Activated CD8-positive, alpha-beta memory T cell treated with anti-CD3 and anti-CD28 coated beads for 4 hours (primary cell): Measurements from ENCODE around the gene SLC7A11.

Source experiments
- DNase-seq, 2 donors: peaks; one replicate each; pipeline ENCODE4 v3.0.0-alpha.2; 2020; ENCODE audit warnings: low read depth in 2 of 2

Gene SLC7A11

GRCh38 chr4:138242076-138242833, at the start of gene SLC7A11:
SLC7A11 (minus strand) TSS chr4:138242349; CDS start chr4:138242069, 280 bp downstream.
- peak; percentile 4 to 13 for DNase-seq

GRCh38 chr4:138291431-138291830, 49.3 kb upstream of the SLC7A11 start:
- no peak for DNase-seq

GRCh38 chr4:138290805-138291204, 48.7 kb upstream of the SLC7A11 start:
- DNase-seq = no peak

GRCh38 chr4:138279286-138279685, 37.1 kb upstream of the SLC7A11 start:
- no peak for DNase-seq

GRCh38 chr4:138277133-138277532, 35.0 kb upstream of the SLC7A11 start:
- no peak for DNase-seq

- DNase-seq = no peak
Observed at GRCh38 chr4:138275963-138276621, 33.9 kb upstream of the SLC7A11 start.

GRCh38 chr4:138275216-138275615, 33.1 kb upstream of the SLC7A11 start:
- DNase-seq = no peak

GRCh38 chr4:138269175-138269574, 27.0 kb upstream of the SLC7A11 start:
- no peak for DNase-seq

GRCh38 chr4:138267835-138268234, 25.7 kb upstream of the SLC7A11 start:
- no peak for DNase-seq

GRCh38 chr4:138266948-138267347, 24.8 kb upstream of the SLC7A11 start:
- DNase-seq = no peak

- DNase-seq = no peak
Observed at GRCh38 chr4:138263247-138263816, 21.2 kb upstream of the SLC7A11 start.

GRCh38 chr4:138262469-138262868, 20.3 kb upstream of the SLC7A11 start:
- no peak for DNase-seq

- DNase-seq = no peak
Observed at GRCh38 chr4:138262030-138262429, 19.9 kb upstream of the SLC7A11 start.

GRCh38 chr4:138259824-138260223, 17.7 kb upstream of the SLC7A11 start:
- no peak for DNase-seq

GRCh38 chr4:138259271-138259670, 17.1 kb upstream of the SLC7A11 start:
- DNase-seq = no peak

- no peak for DNase-seq
Observed at GRCh38 chr4:138256608-138257007, 14.5 kb upstream of the SLC7A11 start.

GRCh38 chr4:138255917-138256597, 13.9 kb upstream of the SLC7A11 start:
- no peak for DNase-seq

GRCh38 chr4:138252551-138252950, 10.4 kb upstream of the SLC7A11 start:
- no peak for DNase-seq

GRCh38 chr4:138251938-138252337, 9.8 kb upstream of the SLC7A11 start:
- no peak for DNase-seq

GRCh38 chr4:138249132-138249531, 7.0 kb upstream of the SLC7A11 start:
- DNase-seq = no peak

- DNase-seq = no peak
Observed at GRCh38 chr4:138248058-138248457, 5.9 kb upstream of the SLC7A11 start.

- DNase-seq = no peak
Observed at GRCh38 chr4:138247643-138248042, 5.5 kb upstream of the SLC7A11 start.
